NCI-H2196 (cell line): ENCODE results near the gene USP27X.

Source experiments
- DNase-seq: peaks from one replicate; lab custom pipeline; 2025; ENCODE audit not compliant: unreplicated experiment; lab: John Stamatoyannopoulos, UW

USP27X gene

DNA sequence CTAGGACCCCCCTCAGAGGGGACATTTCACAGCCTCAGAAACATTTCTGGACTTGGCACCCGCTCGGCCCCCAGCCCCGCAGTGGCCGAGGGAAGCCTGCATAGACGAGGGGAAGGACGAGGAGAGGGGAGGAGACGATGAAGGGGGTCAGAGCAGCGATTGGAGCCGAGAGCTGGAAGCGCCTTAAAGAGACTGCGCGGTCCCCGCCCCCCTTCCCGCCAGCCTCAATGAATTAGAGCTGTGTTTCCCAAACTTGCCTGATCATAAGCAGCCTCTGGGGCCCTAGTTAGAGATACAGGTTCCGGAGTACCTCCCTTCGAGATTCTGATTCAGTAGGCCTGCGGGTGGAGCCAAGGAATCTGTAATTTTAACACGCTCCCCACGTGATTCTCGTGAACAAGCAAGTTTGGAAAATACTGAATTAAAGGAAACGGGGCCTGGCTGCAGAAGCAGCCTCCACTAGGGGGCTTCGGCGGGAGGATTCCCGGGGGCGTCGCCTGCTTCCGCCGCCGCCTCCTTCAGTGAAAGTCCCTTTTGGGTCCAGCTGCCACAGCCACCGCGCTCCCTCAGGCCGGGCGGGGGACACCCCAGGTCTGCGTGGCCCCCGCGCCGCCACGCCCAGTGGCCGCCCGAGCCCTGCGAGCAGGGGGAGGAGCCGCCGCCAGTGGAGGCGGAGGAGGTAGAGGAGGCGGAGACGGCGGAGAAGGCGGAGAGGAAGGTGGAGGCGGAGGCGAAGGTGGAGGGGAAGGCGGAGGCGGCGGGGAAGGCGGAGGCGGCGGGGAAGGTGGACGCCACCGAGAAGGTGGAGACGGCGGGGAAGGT is at the start of gene USP27X:
Gene USP27X, plus strand, starts transcription at position 651 of the 822 bp plus-strand sequence. CDS start 824 bp downstream, outside the sequence.
- DNase-seq: peak; percentile 71

DNA sequence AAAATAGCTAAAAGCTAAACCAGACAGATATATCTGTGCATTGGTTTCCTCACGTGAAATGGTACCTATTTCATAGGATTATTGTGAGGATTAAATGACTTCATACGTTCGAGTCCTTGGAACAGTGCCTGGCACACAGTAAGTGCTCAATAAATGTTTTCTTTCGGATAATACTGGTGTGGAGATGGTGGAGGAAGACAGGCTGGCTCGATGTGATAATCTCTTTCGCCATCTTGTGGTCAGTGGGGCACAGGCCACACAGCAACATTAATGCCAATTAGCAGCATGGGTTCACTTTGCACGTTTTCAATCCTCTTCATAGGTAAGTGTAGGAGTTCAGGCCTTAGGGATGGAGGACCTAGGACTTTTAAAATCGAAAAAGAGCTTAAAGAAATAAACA is 40.9 kb upstream of the USP27X start:
- DNase-seq: peak; percentile 30

DNA sequence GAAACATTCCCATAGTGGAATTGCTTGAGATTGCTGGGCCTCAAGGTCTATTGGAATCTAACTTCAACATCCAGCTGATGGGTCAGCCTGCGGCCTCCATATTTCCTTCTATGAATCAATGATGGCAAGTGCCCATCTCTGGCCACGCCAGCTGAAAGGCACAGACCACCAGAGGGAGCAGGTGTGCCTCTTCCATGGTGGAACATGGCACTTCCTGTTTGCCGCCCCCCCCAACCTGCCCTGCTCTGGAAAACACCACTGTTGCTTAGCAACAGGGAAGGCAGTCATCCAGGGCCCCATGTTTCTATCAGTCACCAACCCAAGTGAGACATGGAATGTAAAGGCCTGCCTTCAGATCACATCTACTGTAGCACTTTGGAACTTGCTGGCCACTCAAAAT is 38.6 kb upstream of the USP27X start:
- peak; percentile 78 for DNase-seq

DNA sequence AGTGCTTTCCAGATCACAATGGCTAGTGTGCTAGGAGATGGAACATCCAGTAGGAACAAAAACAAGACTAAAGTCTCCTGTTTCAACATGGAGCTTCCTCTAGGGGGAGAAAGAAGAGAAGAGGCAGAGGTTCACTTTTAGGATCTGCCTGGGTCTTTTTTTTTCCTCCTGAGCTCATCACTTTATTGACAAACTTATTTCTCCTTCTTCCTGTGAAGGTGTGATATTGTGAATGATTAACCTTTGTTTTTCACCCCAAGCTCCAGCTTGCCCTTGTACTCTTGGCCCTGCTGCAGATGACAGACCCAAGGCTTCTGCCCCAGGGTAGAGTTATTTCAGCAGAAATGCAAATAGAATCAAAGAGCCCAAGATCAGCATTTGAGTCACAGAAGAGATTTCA is 36.7 kb upstream of the USP27X start:
- DNase-seq: no peak

DNA sequence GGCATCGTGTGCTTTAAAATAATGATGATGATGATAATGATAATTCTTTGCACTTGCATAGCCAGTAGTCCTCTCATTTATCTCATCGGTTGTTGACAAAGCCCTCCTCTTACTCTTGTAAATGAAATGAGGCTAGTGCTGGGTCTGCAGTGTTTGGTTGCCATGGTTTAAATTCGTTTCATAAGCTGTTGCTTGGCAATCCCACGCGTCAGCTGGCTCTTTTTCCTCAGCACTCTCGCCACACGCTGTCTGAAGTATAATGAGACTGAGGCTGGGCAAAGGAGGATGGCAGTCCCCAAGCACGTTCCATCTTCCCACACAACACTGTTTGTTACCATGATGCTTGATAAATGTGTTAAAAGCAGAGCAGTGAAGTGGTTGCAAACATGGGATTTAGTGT is 34.7 kb upstream of the USP27X start:
- DNase-seq: peak; percentile 1

DNA sequence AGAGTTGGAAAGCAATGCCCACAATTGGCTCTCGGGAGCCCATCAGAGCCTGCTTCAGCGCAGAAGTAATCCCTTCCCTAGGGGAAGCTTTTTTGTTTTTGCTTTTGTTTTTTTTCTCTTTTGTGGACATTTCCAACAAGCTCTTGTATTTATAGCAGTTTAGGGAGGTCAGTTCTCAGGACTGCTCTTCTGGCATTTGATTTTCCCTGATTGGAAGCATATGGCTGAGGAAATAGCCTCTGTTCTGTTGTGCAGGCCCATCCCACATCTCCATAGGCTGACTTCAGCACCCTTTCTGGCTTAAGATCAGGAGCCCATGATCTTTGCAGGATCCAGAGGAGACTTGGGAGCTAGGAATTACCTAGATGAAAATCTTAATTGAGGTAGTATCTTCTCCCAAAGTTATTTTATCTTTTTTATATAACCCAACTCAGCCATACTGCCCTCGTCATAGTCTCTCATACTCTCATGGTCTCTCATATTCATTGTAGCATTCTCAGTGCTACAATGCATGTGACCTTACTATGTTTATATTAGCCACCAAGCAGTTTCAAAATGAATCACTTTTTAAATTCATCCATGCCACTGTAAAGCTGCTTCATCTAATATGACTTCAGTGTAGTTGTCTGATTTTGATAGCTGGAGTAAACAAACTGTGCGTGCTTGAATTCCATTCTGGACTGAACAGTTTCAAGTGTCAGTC is 33.4 kb upstream of the USP27X start:
- no peak for DNase-seq

DNA sequence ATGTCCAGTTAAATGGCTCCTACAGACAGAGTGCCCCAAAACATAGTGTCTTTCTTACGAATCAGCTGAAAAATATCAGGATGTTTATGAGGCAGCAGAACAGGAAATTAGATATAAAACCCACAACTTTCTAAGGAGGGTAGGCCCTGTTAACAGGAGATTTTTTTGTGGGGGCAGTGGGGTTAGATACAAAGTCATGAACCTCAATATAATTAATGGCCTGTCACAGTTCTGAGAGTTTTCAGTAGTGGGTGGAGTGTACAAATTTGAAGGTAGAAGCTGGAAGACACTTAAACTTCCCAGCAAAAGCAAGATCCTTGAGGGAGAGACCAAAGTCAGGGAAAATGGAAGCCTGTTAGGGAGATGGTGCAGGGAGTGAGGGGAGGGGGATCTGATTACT is 32.8 kb upstream of the USP27X start:
- DNase-seq: no peak

DNA sequence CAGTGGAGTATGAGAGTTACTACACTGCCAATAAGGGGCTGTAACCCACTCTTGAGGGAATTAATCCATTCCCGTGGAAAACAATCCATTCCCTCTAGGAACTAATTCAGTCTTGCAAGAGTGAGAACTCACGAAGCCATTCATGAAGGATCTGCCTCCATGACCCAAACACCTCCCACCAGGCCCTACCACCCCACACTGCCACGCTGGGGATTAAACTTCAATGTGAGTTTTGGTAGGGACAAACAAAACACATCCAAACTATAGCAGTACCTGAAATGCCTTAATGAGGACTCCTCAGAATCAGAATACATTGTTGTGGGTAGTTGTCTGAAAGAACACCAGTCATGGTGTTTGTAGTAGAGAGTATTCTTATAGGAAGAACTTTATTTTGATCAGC is 31.0 kb upstream of the USP27X start:
- no peak for DNase-seq

DNA sequence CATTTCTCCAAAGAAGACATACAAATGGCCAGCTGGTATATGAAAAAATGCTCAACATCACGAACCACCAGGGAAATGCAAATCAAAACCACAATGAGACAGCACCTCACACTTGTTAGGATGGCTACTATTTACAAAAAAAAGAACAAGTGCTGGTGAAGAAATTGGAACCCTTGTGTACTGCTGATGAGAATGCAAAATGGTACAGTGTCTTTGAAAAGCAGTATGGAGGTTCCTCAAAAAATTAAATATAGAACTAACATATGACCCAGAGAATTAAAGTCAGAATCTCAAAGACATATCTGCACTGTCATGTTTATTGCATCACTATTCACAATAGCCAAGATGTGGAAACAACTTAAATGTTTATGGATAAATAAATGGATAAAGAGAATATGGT is 29.3 kb upstream of the USP27X start:
- no peak for DNase-seq

DNA sequence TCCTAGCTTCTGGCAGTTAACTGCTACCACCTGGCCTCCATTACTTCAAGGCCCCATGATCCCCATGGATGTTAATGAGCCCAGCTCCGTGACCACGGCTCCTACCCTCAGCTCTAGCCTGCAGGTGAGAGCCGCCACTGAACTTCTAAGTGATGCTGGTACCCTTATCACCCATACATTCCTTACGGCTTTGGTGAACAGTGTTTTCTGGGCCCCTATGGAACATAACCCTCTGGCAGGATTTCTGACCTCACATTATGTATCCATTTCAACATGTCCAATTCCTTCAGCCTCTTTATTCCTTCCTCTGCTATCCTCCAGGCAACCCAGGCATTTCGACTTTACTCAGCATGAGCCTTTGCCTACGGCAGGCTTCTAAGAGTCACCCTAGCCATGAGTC is 25.6 kb upstream of the USP27X start:
- DNase-seq: no peak

DNA sequence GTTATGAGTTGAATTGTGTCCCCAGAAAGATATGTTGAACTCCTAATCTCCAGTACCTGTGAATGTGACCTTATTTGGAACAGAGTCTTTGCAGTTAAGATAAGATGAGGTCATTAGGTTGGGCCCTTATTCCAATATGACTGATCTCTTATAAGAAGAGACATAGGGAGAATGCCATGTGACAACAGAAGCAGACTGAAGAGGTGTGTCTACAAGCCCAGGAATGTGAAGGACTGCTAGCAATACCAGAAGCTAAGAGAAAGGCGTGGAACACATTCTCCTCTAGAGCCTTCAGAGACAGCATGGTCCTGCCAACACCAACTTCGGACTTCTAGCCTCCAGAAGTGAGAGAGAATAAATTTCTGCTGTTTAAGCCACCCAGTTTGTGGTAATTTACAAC is 22.5 kb upstream of the USP27X start:
- DNase-seq: no peak

DNA sequence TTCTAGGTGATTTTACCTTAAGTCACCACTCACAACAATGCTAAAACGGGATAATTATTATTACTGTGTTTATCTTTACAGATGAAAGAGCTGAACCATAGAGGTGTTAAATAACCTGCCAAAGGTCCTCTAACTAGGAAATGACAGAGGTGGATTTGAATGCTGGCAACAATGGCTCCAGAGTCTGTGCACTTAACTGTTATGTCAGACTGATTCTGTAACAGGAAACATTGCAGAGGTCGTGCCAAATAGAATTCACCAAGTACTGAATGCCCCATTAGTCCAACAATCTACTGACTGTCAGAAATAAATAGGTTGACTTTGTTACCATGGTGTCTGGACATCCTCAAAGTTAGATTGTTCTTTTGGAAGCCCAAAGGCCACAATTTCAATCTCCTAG is 20.9 kb upstream of the USP27X start:
- DNase-seq: no peak

DNA sequence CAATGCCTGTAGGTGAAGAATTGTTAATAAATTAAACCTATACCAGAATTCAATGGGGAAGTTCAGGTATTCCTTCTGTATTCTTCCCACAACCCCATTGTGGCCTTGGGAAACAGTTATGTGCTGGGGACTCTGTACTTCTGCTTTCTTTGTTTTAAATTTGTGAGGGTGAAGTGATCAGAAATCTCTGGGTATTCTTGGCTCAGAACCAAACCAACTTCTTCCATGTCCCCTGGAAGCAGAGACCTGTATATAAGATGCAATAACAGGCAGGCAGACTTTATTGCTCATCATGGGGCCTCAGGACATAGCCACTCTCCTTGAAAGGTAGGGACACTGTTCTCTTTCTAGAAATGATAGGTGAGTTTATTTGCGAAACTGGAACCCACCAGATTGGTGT is 19.8 kb upstream of the USP27X start:
- DNase-seq: no peak

DNA sequence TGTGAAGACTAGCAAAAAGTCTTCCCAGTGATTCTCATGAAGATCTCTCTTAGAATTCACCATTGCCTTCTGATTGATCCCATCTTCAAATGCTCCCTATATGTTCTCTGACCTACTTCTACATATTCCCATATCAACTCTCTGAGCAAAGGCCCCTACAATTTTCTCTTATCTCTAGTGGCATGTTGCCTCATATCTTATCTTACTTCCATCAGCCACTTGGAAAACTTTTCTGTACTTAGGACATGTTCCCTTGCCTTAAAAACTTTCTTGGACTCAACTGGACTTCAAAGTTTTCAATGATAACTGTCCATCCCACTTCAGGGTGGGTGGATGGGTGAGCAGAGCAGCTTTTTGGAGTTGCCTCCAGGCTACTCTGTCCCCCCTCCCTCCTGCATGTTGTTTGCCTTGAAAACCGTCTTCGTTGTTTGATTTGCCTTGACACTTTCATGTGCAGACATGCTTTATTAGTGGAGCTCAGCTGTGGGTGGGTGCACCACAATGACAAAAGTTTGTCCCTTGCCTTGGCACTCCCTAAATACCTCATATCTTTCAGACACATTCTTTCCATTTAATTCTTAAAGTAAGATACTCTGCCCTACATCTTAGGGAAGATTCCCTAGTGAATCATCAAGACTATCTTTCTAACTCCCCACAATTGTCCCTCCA is 18.3 kb upstream of the USP27X start:
- DNase-seq: no peak

DNA sequence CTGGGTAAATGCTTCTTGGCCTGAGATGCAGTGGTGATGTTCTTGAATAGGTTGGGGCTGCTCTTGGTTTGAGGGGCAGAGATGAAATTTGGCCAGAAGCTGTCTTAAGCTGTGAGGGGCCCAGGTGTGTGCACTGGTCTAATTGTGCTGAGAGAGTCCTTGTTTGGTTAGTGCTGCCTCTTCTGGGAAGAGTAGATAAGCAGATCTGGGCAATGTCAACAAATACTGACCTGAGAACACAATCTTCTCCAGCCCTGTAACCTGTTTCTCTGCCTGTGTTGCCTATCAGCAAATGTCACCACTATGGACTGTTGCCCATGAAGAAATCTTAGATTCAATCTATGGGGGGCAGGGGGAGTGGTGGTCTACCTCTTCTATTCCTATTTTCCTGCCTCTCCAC is 17.2 kb upstream of the USP27X start:
- DNase-seq: no peak

DNA sequence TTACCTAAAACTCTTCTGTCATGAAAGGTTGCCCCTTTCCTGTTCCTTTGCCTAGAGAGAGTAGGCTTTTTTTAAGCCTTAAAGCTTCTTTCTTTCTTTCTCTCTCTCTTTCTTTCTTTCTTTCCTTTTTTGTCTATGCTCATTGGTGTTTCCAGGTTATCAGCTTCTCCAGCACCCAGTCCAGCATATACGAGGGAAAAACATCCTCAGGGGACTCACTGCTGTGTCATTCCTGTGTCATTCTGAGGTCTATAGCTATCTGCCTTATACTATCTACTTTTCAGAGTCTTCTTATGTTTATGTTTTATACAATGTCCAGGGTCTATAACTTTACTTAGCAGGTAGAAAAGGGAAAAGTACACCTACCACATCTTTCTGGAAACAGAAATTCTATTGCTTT is 10.5 kb upstream of the USP27X start:
- no peak for DNase-seq

DNA sequence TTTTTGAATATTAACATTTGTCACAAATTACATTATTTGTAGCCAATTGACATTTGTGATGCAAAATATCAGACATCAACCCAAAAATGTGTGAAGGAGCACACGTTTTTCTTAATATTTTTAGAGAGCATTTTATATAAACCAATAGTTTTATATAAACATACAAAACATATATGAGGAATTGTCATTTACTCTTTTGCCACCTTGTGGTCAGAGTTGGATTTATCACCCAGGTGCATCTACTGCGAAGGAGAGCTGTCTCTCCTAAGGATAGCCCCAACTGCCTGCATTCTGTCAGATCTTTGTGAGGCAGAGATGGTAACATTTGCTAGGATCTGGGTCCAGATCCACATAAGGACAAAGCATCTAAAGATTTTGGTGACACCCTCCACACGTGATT is 2.5 kb upstream of the USP27X start:
- DNase-seq: peak; percentile 39

DNA sequence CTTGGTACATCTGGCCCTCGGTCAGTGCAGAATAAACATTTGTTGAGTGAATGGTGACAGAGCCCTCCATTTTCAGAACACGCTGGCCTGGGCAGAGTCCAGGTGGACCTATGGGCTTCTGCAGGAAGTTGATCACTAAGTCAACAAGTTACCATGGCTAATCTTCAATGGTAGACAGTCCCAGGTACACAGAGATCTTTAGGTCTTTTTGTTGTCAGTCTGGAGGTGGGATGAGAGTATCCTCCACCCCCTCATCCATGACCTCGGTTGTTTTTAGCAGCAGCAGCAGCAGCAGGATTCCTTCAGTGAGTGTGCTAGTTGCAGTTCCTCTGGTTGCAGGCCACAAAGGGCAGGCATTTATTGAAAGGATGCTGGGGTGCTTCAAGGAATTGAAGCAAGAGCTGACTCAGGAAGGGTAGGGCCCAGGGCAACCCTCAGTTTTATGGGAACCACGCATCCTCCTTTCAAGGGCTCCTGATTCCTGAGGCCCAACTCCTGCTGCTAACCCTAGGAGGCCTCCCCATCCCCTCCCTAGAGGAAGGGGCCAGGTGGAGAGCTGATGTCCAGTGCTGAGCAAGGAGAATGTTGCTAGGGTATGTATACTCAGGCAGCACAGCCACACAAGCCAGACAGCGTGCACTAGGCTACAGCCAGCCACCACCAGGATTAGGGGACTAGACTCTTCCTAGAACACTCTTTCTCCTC is 1.7 kb upstream of the USP27X start:
- no peak for DNase-seq

DNA sequence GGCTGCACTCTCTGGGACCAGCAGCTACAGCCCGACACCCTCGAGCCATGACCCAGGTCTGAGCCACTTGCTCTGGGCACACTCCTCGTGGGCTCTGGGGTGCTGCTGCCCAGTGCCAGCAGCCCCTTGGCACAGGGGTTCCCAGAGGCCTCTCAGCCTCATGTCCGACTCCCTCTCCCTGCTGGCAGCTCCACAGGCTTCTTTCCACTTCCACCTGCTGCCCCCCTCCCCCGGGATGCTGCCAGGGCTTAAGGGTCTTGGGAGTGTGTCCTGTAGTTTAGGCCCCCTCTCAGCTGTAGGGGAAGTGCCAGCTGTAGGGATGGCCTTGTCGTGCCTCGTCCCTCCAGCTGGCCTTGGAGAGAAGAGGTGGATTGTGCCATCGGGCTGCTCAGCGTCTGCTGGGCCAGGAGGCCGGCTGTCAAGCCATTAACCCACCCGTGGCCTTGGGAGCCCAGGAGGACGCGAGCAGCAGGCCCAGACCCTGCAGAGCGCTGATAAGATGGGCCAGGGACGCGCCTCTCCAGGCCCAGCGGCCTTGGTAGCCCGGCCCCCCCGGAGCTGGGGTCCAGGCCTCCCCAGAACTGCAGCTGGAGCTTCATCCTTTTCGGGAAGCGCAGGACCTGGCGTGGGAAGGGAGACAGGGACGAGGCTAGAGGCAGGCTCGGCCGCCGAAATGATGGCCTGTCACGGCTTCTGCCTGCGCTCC is 1.0 kb upstream of the USP27X start:
- DNase-seq: no peak

DNA sequence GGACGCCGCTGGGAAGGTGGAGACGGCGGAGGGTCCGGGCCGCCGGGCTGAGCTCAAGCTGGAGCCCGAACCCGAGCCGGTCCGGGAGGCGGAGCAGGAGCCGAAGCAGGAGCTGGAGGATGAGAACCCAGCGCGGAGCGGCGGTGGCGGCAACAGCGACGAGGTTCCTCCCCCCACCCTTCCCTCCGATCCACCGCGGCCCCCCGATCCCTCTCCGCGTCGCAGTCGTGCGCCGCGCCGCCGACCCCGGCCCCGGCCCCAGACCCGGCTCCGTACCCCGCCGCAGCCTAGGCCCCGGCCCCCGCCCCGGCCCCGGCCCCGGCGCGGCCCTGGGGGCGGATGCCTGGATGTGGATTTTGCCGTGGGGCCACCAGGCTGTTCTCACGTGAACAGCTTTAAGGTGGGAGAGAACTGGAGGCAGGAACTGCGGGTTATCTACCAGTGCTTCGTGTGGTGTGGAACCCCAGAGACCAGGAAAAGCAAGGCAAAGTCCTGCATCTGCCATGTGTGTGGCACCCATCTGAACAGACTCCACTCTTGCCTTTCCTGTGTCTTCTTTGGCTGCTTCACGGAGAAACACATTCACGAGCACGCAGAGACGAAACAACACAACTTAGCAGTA is 483 bp downstream of the USP27X start:
- no peak for DNase-seq
